Activated naive CD8-positive, alpha-beta T cell treated with anti-CD3 and anti-CD28 coated beads, Interleukin-2, amount 50 U/mL, for 16 hours (primary cell): Measurements from ENCODE around the gene CDKAL1.

Experiments used
- DNase-seq: peaks from one replicate; pipeline ENCODE4 v3.0.0-alpha.2; 2020; ENCODE audit warnings: low read depth, low spot score

Gene CDKAL1

GRCh38 chr6:21101694-21102093 lies 567.4 kb downstream of the CDKAL1 start:
- no peak for DNase-seq

DNA sequence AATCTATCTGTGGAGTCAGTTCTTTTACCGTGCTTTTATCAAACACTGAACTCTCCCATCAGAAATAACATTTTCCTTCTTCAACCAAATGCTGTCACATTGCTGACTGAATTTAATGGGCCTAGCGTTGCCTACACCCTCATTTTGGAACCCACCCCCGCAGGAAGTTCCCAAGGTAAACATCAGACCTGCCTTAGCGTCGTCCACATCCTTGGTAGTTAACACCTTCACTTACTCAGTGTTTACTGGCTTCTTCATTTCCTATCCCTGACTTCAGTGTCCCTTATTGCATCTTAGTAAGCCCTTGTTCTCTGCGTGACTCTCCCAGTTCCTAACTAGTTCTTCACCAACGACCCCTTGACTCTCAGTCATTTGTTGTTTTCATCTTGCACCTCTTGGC lies 567.9 kb downstream of the CDKAL1 start:
- DNase-seq = no peak

DNA sequence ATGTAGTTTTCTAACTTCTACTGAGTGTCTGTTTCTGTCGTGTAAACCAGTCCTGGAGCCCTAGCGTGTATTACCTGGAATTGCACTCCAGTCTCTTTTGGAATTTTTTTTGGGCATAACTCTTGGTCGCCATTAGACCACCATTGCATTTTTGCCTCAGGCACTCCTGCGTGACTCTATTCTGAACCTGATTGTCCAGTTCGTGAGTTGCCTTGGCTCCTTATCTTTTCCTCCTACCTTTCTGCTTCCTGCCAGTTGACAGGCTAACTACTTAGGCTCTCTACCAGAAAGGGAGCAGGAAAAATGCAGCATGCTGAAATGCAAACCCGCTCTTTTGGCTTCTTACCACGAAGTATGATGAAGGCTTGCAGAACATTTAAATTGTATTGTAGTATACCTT lies 568.4 kb downstream of the CDKAL1 start:
- no peak for DNase-seq

DNA sequence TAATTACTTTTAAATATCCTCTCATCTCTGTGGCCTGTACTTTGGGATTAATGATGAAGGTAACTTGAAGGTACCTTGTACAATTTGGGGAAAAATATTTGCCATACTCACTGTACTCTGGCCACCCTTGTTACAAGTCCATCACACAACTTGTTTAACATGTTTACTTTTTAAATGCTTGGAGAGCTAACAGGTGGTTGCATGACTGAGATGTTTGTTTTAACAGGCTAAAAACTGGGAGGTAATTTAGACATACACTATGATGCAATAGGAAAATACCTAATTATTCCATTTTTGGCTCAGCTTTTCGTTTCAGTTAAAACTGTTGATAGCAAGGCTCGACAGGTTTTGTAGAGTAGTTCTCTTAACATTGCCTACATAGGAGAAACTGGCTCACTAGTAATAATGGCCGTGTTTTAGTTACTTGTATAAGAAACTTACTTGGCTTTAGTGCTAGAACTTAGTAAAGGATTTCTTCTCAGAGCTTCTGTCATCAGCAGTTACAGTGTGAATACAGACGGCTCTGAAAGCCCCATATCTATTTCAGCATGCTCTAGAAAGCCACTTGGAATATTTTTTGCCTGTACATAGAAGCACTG lies 569.5 kb downstream of the CDKAL1 start:
- DNase-seq = no peak

DNA sequence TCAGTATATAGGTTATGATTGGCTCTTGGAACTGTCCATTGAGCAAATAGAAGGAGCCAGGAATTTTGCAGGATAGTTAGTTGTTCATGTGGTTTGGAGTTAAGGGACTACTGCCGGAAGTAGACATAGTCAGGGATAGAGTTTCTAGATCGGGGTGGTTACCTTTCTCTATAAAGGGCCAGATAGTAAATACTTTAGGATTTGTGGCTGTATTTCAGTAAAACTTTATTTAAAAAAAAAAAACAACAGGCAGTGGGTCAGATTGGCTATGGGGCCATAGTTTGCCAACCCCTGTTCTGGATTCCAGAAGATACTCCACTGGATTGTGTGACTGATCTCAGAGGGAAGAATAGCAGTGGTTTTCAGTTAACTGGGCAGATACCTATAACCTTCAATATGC lies 570.0 kb downstream of the CDKAL1 start:
- no peak for DNase-seq

- no peak for DNase-seq
Observed at GRCh38 chr6:21107796-21108195, 573.5 kb downstream of the CDKAL1 start.

GRCh38 chr6:21109391-21110178 lies 575.3 kb downstream of the CDKAL1 start:
- no peak for DNase-seq

DNA sequence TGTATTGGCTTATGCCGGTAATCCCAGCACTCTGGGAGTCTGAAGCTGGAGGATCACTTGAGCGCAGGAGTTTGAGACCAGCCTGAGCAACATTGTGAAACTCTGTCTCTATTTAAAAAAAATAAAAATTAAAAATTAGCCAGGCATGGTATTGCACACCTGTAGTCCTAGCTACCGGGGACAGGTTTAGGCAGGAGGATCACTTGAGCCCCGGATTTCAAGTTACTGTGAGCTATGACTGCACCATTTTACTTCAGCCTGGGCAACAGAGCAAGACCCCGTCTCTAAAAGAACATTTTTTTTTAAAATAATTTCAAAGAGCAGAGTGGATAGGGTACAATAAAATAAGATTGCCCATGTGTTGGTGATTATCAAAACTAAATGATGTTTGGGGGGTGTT lies 576.4 kb downstream of the CDKAL1 start:
- no peak for DNase-seq

DNA sequence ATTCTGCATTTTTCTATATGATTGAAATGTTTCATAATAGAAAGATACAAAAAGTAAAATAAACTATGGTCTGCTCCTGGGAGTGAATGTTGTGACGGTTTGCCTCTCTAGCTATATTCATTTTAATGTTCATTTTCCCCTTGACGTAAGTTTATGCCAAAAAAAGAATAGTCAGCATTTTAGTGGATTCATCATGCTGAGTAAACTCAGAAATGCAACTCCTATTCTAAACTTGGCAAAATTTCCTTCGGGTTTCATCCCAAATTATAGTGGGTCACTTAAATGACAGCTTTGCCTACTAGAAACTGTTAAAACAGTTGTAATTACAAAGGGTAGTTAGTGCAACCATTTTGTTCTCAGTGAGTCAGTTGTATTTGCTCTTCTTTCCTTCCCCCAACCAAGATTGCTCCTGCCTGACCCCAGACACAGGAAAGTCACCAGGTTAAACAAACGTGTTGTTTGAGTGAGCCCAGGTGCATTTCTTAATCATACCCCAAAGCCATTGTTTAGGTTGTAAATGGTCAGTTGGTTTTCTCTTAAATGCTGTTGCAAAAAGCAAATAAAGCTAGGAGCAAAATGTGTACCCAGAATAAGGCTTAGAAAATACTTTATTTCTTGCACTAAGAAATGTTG lies 577.0 kb downstream of the CDKAL1 start:
- no peak for DNase-seq

GRCh38 chr6:21115111-21115510 lies 580.9 kb downstream of the CDKAL1 start:
- DNase-seq = no peak

DNA sequence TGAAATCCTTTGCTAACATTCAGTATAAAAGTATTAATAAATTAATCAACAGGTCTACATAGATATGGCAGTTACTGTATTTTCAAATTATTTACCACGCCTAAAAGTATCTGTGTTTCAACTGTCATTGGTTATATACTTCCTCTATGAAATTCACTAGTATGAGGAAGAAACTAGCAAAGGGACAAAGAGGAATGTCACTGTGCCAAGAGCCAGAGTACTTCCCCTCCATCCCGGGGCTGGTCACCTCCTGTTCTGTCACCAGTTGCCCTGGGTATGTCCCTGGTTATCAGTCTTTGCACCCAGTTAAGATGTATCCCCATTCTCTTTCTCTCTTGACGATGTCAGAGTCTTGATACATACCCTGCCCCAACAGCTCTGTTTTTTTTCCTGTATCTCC lies 582.5 kb downstream of the CDKAL1 start:
- DNase-seq = no peak

DNA sequence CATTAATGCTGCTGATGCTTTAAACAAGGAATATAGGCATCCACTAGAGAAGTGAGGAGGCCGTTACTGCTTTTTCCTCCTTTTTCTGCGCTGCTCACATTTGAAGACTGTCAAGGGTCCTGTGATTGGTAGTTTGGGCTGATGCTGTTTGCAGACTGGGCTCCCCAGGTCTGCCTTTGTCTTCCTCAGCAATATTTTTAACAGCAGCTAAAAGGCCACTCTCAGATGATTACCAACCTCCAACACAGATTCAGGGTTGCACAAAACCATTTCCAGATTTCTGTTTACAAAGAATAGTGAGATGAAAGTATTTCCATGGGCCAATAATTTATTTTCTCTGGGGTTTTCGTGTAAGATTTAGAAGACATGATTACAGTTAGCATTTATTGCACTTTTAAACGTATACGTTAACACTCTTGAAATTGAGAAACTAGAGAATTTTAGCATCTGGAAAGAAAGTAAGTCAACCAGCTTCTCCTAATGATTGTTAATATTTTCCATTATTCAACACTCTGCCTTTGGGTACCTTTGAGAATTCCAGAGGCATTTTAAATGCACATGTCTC lies 584.0 kb downstream of the CDKAL1 start:
- no peak for DNase-seq

DNA sequence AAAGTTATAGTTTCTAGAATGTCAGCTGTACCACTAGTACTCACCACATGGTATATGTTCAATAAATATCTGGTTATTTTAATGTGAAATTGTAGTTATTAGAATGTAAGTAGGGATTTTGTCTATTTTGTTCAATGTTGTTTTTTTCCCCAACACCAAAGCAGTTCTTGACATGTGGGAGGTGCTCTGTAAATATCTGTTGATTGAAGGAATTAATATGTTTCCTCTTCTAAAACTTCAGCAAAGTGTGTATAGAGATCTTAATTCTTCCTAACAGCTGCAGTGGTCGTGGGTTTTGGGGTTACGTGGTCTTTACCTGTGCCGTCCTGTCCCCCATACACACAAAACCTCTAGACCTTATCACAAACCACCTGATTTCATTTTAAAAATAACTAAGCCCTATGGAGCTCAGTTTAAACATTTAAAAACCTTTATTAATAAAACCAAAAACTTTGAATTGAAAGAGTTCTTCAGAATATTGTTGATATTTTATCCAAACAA lies 587.4 kb downstream of the CDKAL1 start:
- DNase-seq = no peak

DNA sequence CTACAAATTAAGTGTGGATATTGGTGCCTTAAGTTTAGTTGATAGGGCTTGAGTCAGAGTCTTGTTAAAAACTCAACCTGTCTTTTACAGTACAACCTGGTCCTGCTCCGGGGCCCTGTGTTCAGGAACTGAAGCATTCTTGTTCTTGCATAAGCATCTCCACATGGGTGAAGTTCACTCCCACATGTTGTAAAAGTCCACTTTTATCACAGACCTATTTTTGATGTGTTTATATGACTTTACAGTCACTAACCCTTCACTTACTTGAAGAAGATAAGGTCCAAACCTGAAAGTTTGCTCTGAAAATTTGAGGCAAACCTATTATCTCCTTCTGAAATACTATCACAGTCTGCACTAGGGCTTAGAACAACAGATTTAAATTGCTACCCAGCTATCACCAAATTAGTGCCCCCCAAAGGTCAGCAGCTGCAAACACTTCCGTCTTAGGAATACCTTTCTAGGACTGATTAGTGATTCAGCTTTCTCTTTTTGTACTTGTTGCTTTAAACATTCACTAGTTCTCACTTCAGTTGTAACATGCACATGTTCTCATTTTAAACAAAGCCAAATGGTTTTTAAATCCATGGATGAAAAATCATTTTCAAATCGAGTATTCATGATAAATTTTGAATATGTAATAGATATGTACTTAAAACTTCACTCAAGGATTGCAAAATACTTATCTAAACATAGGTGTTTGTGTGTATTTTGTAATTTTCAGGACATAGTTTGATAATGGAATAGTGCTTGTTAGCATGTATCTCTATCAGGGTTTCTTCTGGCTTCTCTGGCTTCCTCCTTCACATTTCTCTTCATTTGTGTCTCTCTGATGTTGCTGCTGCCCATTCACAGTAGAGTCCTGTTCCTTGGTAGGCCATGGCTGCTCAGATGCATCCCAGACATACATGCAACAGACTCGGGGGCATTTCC lies 589.5 kb downstream of the CDKAL1 start:
- no peak for DNase-seq

- DNase-seq = no peak
Observed at GRCh38 chr6:21128601-21129000, 594.3 kb downstream of the CDKAL1 start.

DNA sequence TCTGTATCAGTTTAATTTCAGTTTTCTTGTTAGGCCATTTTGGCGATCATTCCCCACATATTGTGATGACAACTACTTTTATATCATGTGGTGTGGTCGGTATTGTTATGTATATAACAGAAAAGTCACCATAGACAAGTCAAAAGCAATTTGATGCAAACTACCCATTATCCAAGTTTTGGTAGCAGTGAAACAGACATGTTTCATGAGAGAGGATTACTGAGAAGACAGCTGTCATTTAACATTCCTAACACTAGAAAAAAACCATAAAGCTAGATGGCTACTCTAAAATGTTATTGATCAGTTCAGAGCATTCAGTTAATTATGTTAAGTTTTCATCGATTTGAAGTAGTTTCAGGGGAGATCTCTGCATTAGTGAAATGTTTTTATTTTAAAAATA lies 597.1 kb downstream of the CDKAL1 start:
- no peak for DNase-seq

- DNase-seq = no peak
Observed at GRCh38 chr6:21132446-21132845, 598.2 kb downstream of the CDKAL1 start.

GRCh38 chr6:21132856-21133838 lies 598.9 kb downstream of the CDKAL1 start:
- no peak for DNase-seq

GRCh38 chr6:21133901-21134300 lies 599.6 kb downstream of the CDKAL1 start:
- no peak for DNase-seq

DNA sequence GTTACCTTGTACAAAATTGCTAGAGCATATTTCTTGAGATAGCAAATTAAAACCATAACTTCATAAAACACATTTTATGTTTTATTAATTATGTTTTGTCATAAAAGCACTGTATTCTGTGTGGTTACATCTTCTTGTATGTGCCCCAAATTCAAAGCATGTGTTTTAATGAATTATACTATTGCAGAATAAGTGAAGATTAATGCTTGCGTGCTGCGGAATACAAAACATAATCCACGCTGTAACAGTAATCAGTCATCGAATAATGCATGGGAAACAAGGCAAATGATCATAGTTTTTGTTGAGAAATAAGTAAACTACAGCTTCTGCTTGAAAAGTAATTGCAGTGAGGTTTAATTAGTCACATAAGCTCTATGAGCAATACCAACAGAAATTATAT lies 600.1 kb downstream of the CDKAL1 start:
- DNase-seq = no peak
